ENCODE results near the gene RGL4.

RGL4 gene

DNA sequence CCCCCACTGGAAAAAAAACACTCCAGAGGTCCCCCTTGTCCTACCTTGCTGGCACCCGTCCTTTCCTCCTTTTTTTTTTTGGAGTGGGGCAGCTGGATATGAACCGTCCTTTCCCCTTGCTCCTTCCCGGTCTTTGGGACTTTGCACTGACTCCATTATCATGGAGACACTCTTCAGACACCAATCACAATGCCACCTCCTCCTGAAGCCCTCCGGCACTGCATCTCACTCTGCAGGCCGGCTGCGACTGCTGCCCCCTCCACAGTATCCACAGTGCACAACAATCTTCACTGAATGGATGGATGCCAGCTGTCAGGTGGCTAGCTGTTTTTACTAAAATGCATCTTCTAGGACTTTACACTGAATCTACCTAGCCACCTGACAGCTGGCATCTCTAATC lies 12.7 kb upstream of the RGL4 start:
- no peak for DNase-seq (ENCODE audit: low read depth in 2 of 2)

DNA sequence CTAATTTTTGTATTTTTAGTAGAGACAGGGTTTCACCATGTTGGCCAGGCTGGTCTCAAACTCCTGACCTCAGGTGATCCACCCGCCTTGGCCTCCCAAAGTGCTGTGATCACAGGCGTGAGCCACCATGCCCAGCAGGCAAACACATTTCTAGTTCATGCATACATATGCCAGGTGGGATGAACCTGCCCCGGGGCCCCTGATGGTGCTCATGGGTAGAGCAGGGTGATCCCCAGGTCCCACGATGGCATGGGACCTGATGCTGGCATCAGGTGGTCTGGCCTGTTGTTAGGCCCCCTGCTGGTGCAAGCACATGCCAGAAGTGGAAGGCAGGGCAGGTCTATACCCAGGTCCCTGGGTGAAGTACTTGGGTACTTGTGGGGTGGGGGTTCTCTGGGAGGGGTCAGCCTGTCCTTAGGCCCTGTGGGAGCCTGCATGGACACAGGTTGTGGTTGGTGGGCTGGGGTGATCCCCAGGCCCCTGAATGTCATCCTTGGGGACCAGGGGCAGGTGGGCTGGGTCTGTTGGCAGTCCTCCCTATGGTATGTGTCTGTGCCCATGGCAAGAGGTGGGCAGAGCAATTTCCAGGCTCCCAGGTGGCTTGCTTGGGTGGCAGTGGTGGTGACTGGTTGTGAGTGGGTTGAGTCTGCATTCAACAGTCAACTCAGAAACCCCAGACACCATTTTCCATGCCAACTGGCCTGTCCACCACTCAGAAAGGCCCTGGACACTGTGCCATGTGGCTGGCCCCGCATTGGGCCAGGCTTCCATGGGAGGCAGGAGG lies 9.6 kb upstream of the RGL4 start:
- no peak for DNase-seq (ENCODE audit: low read depth in 2 of 2)

DNA sequence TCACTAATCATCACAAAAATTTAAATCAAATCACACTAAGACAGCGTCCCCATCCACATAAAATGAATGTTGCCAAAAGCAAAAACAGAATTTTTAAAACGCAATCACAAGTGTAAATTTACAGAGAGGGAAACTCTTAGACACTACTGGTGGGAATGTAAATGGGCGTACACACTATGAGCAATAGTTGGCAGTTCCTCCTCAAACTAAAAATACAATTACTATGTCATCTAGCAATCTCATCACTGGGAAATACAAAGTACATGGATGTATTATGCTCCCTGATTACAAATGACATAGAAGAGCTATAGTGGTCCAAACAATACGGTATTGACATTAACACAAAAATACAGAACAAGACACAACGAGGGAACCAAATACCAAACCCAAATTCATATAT lies 8.7 kb upstream of the RGL4 start:
- no peak for DNase-seq (ENCODE audit: low read depth in 2 of 2)

DNA sequence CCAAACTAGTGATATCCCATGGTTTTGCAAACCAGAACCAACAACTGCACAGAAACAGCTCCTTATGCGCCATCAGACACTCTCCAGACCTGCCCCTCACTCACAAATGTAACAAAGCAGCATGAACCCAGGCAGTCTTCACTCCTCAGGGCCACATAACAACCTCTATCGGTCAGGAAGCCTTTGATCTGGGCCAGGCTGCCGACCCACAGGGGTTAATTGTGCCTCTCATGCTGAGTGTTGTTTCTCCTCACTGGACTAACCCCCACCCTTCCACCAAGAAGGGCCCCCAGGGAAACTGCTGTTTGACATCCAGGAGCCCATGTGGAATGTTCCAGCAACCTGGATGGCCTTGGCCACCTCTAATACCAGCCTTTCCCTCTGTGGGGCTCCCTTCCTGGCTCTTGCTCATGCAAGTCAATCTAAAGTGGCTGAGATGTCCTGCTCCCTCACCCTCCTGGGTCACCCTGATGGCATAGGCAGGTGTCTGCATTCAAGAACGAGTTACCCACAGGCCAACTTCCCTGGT lies 7.9 kb upstream of the RGL4 start:
- no peak for DNase-seq (ENCODE audit: low read depth in 2 of 2)

DNA sequence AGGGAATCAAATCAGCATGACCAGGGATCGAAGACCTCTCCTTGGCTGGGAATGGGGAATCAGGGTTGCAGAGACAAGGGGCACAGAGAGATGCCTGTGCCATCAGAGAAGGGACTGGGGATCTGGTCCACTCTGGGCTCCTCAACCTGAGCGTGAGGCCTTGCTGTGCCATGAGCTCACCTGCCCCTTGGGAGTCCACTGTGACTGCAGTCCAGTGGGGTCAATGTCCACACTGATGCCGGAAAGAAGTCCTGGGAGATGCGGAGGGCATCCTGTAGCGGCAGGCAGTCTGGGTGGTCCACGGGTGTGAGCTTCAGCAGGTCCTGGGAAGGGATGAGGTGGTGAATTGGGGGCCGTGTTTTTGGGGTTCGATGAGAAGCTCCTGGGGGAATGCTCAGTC lies 7.3 kb upstream of the RGL4 start:
- no peak for DNase-seq (ENCODE audit: low read depth in 2 of 2)

DNA sequence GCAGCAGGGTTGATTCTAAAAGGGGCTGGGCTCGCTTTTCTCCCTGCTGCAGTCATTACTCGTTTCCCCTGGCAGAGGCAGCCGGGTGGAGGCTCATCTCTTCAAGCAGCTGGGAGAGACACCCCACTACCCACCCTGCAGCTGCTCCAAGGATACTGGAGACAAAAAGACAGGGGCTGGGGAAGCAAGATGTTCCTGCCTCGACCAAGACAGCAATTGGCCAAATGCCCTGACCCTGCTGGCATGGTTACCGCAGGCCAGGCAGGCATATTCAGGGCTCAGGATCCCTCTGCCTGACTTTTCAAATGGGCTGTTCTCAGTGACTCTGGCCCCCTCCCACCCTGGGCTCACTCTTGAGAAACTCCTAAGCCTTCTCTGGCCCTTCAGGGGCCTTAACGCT lies 6.8 kb upstream of the RGL4 start:
- no peak for DNase-seq (ENCODE audit: low read depth in 2 of 2)

DNA sequence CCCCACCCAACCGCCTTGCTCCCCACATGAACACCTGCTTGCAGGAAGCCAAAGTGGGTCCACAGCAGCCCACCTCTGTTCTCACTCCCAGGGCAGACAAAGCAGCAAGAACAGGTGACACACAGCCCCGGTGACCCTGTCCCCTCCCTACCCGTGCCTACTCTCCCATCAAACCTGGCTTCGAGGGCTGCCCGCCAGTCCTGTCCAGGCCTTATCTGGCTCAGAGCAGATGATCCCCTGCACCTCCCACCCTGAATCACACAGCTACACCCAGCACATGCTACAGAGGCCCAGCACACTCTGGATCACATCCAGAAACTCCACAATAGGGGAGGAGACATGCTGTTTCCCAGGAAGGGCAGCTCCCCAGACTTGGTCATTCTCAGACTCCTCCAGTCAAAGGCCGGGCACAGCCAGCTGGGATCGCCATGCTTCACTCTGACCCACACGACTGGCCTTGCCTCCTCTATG lies 6.2 kb upstream of the RGL4 start:
- no peak for DNase-seq (ENCODE audit: low read depth in 2 of 2)

DNA sequence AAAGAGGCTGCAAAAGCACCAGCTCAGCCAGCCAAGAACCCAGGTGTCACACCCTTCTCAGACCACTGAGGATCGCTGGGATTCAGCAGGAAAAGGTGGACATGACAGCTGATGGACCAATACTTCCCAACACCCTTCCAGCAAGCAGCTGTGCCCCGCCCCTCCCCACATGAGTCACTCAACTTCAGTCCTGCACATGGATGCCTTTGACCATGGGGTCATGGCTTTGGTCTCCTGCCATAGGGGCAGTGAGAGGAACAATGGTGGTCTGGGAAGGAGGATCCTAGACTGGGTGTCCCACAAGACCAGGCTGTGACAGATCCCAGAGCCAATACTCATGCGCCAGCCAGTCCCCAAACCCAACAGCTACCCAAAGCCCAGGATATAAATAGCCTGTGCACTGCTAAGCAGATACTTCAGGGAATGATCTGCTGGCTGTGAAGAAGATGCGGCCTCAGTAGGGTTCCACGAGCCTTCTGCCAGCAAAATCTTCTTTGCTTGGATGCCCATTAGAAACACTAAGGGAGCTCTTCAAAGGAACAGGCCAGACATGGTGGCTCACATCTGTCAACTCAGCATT lies 5.5 kb upstream of the RGL4 start:
- DNase-seq (ENCODE audit: low read depth in 2 of 2) = no peak

DNA sequence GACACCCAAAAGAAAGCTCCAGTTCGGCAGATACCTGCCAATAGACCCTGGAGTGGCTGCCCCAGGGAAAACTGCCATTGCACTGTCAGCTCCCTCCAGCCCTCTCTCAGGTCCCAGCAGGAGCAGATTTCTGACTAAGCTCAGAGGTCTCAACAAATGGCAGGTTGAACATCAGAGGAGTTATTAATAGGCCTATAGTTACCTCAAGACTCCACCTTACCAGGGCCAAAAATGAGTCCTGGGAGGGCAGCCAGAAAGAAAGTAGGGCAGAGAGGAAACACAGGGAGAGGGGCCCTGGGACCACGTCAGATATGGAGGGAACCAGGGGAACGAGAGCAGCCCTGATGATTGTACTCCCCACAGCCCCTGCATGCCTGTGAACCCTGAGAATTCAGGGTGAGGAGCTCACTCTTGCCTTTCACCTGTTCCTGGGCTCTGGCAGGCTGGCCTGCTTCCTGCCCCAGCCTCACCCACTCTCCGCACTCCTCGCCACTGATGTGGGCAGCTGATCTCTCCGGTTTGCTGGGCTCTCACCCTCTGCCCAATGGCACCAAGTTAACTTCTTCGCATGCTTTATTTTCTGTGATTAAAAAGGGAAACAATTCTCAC lies 4.3 kb upstream of the RGL4 start:
- DNase-seq (ENCODE audit: low read depth in 2 of 2) = no peak

DNA sequence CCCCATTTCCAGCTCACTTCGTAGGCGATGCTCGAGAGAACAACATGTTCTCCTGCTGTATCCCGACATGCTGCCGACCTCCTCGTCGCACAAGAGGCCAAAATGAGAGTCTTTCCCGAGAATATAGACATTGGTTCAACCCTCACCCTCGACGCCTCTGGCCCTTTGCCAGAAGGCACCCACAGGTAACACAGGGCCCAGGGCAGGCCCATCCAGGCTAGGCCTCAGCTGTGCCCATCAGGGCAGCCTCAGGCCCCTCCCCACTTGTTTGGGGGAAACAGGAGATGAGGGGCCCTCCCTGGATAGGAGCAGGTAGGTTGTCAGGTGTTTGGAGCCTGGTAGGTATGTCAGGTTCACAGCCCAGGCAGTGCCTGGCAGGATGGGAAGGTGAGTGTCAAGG lies 2.7 kb upstream of the RGL4 start:
- no peak for DNase-seq (ENCODE audit: low read depth in 2 of 2)

DNA sequence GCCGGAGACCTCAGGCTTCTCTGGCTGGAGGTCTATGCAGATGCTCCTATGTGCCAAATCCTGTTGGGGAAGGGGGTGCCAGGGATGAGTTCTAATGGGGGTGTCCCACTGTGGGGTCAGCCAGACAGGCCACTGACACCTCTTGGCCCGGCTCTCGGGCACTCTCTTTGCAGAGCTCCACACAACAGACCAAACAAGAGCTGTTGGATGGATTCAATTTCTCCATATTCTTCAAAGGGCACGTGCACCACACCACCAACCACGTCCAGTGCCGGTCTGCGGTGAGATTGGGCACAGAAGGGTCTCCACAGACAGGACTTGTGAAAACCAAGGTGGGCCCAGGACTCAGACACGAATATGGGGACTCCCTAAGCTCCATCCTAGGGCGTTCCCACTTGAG lies 2.2 kb upstream of the RGL4 start:
- no peak for DNase-seq (ENCODE audit: low read depth in 2 of 2)

DNA sequence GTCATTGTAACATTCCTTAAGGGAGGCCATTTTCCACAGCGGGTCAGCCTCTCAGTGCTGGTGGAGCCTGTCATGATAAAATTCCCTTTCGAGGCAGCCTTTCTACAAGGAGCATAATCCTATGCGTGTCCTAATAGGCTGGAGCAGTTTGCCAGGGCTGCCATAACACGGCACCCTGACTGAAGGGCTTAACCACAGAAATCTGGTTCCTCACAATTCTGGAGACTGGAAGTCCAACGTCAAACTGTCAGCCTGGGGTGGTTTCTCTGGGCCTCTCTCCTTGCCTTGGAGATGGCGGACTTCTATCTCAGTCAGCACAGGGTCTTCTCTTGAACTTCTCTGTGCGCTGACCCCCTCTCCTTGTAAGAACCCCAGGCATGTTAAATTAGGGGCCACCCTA lies 1.4 kb upstream of the RGL4 start:
- DNase-seq (ENCODE audit: low read depth in 2 of 2) = no peak

DNA sequence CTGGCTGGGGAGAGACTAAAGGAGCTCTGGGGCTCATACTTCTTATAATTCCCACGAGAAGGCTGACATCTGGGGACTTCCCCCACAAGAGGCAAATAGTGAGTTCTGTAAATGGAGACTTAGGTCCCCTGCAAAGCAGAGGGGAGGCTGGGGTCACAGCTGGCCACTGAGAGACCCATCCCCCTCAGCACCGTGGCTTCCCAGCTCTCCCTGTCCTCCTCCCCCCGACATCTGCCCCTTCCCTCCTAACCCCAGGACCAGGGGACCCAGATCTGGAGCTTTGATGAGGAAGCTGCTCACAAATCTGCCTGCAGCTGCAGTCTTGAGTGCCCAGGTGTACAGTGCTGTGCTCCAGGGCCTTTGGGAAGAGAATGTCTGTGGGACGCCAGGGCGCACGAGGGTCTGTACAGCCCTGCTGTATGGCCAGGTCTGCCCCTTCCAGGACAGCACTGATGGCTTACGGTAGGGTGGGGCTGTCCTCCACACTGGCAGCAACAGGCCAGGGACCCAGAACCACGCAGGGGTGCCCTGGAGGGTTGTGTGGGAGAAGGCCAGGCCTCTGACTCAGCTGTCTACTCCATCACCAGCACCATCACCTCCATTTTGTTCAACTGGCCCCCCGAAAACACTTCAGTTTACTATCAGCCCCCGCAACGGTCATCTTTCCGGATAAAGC lies 1.1 kb downstream of the RGL4 start:
- DNase-seq (ENCODE audit: low read depth in 2 of 2) = no peak

DNA sequence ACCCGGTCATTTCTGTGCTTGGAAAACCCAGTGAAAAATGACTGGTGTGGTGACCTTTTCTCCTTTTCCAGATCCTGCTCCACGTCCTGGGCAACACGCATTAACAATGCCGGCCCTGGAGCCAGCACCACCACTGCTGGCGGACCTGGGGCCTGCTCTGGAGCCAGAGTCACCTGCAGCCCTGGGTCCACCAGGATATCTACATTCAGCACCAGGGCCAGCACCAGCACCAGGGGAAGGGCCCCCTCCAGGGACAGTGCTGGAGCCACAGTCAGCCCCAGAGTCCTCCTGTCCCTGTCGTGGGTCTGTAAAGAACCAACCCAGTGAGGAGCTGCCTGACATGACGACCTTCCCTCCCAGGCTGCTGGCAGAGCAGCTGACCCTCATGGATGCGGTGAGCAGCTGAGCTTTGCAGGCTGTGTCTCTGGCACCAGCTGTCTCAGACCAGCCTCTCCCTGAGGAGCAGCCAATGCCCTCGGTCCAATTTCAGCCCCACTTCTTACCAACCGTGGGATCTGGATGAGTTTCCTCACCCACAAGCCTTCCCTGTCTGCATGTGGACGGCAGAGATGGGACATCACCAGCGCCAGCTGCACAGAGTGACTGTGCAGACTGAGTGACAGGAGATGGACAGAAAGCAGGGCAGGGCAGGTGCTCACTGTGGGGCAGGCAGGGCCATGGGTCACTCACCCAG lies 1.9 kb downstream of the RGL4 start:
- DNase-seq (ENCODE audit: low read depth in 2 of 2) = no peak

DNA sequence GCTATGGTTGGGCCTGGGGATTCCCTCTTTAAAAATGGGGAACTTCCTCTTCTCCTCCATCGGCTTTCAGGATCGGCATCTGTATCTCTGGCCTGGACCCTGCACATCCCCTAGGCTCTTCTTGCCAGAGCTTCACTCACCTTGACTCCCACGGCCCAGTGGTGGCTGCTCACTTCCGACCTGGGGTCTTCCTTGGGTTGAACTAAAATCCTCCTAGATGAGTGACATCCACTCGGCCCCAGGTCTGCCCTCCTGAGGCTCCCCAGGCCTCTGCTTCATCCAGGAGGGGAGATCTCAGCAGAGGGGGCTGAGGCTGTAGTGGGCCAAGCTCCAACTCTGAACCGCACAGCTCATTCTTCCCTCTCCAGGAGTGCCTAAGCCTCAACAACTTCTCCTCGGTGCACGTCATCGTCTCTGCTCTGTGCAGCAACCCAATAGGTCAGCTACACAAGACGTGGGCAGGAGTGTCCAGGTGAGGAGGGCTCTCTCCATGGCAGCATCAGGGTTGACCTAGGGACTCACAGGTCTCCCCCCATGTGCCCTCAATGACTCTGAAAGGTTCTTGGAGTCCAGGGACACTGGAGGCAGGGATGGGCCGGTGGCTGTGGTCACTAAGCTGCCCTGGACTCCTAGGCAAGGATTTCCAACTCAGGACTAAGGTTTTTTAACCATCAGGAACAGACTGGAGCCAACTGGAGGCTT lies 3.3 kb downstream of the RGL4 start:
- DNase-seq (ENCODE audit: low read depth in 2 of 2) = no peak

DNA sequence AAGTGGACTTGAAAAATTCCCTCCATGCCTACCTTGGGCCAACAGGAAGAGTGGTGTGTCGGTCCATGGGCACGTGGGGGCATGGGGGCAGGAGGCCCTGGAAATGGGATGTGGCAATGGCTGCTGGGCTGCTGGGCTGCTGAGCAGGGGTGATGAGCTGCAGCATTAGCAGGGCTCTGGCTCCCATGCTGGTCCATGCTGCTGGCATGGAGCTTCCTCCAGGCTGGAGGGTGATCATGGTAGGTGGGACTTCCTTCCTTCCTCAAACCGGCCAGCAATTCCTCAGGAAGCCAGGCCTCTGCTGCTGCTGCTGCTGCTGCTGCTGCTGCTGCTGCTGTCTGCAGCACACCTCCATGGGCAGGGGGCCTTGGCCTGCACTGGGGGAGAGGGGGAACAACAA lies 4.3 kb downstream of the RGL4 start:
- no peak for DNase-seq (ENCODE audit: low read depth in 2 of 2)

DNA sequence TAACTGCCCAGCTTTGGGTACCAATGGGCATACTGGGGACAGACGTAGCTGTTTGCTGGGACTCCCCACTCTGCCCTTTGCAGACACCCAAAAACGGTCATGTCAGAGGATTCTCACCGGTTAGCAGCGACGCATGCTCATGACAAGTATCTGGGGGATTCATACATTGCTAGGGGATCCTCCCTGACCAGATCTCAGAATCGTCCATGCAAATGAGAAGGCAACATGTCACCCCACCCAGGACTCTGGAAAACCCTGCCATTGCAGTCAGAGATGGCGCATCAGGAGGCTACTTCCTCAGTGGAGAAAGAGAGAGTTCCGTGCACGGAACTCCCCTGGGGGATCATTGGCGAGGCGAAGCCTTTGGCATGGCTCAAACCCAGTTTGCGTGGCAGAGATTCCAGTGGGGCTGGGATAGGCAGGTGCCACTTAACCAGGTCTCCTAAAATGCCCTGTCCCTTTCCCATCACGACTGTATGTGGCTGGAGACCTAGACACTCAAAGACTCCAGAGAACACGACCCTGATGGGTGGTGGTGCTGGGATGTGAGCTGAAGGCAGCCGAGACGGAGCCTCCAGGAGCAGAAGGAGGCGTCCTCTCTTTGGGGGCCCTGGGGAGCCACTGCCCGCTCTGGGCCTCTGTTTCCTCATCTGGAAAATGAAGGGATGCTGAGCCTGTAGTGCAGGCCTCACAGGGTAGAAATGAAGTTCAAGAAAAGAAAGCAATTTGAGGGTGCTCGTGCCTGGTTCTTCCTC lies 4.9 kb downstream of the RGL4 start:
- no peak for DNase-seq (ENCODE audit: low read depth in 2 of 2)

DNA sequence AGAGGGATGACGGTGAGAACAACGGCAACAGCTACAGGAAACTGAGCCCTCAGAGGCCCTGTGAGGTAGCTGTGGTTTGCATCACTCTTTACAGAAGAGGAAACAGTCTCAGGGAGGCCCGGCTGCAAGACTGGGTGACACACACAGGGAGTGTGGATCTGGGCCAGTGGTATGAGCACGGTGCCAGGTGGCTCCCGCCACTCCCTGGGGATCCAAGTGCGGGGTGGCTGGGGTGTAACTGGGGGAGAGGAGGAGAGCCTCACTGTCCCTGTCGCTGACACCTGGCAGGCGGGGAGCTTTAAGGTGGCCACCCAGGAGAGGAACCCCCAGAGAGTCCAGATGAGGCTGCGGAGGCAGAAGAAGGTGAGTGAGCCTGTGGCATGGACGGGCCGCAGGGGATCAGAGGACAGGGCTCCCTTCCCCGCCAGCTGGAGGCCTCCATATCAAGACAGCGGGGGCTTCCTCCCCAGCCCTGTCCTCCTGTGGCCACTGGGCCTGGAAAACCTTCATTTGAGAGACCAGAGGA lies 5.6 kb downstream of the RGL4 start:
- DNase-seq (ENCODE audit: low read depth in 2 of 2) = peak; percentile 47 to 61

DNA sequence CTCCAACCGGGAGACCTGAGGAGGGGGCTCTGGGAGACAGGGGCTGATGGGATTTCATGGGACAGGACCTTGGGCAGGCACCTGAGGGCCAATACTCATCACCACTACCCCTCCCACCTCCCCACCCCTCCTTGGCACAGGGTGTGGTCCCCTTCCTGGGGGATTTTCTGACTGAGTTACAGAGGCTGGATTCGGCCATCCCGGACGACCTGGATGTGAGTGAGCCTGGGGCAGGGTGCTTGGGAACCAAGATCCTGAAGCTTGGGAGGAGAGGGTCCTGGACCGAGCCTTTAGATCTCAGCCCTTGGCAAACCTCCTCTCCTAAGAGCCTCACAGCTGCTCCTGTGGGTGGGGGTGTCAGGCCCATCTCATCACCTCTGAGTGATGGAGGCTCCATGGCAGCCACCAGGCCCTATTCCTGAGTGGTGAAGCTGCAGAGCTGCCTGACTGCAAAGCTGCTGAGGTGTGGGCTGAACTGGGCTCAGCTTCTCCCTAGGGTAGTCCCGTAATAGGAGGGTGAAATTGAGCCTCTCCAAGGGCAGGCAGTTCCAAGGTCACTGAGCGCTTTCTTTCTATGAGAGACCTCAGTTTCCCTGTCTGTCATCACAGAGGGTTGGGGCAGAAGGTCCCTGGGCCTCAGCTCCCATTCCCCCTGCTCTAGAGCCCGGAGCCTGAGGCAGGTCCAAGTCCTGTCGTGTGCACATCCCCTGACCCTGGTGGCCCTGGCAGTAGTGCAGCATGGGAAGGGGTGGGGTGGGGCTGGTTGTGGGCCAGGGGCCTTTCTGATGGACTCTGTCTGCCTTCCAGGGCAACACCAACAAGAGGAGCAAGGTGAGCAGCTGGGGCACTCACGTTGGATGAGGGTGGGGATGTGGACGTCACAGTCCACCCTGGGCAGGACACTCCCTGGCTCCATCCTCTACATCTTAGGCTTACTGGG lies 6.5 kb downstream of the RGL4 start:
- DNase-seq (ENCODE audit: low read depth in 2 of 2) = no peak
